H9 (cell line): ENCODE results near the gene TMEM132D. TPM values are rescaled to one million over a fixed set of nuclear protein-coding genes. Genes with fewer than 3 reads are reported as not detected.

Experiments
- DNase-seq: peaks from one replicate; pipeline ENCODE4 v3.0.0-alpha.2; 2017
- H2AFZ ChIP-seq: one replicate; pipeline ENCODE4 v1.6.1; 2013; ENCODE audit warnings: mild to moderate bottlenecking, low read length, control low read depth, moderate library complexity
- H2AK5ac ChIP-seq: 2 replicates; pipeline ENCODE4 v1.6.1; 2013; ENCODE audit warnings: low read length, control low read depth, mixed read lengths; ENCODE audit not compliant: insufficient read length
- H2BK120ac ChIP-seq: one replicate; pipeline ENCODE4 v1.6.1; 2013; ENCODE audit warnings: low read depth, mild to moderate bottlenecking, low read length, control low read depth, inconsistent platforms; ENCODE audit not compliant: poor library complexity, severe bottlenecking
- H2BK12ac ChIP-seq: 2 replicates; pipeline ENCODE4 v1.6.1; 2013; ENCODE audit warnings: low read length, control low read depth, mixed read lengths, low read depth; ENCODE audit not compliant: insufficient read length
- H2BK15ac ChIP-seq: 2 replicates; pipeline ENCODE4 v1.6.1; 2013; ENCODE audit warnings: low read depth, low read length, control low read depth
- H2BK20ac ChIP-seq: one replicate; pipeline ENCODE4 v1.6.1; 2013; ENCODE audit warnings: low read depth, mild to moderate bottlenecking, low read length, control low read depth, inconsistent platforms; ENCODE audit not compliant: poor library complexity, severe bottlenecking
- H2BK5ac ChIP-seq: 2 replicates; pipeline ENCODE4 v1.6.1; 2013; ENCODE audit warnings: low read length, control low read depth, mixed read lengths; ENCODE audit not compliant: insufficient read length
- H3K14ac ChIP-seq: 2 replicates; pipeline ENCODE4 v1.6.1; 2013; ENCODE audit warnings: low read length, control low read depth; ENCODE audit not compliant: insufficient read depth
- H3K18ac ChIP-seq: 2 replicates; pipeline ENCODE4 v1.6.1; 2013; ENCODE audit warnings: low read depth, mild to moderate bottlenecking, mixed read lengths, low read length, control low read depth; ENCODE audit not compliant: insufficient read length
- H3K23ac ChIP-seq: 2 replicates; pipeline ENCODE4 v1.6.1; 2013; ENCODE audit warnings: low read length, control low read depth, mixed read lengths, low read depth; ENCODE audit not compliant: insufficient read length
- H3K23me2 ChIP-seq: 2 replicates; pipeline ENCODE4 v1.6.1; 2013; ENCODE audit warnings: low read depth, mild to moderate bottlenecking, mixed read lengths, low read length, control low read depth; ENCODE audit not compliant: insufficient read length, poor library complexity, severe bottlenecking
- H3K27ac ChIP-seq: 2 replicates; pipeline ENCODE4 v1.5.1; 2013; ENCODE audit warnings: low read length, control low read depth, mixed read lengths, low read depth; ENCODE audit not compliant: insufficient read length
- H3K27me3 ChIP-seq: 2 replicates; pipeline ENCODE4 v1.6.1; 2013; ENCODE audit warnings: low read length, control low read depth, inconsistent platforms; ENCODE audit not compliant: insufficient read depth
- H3K4ac ChIP-seq: 2 replicates; pipeline ENCODE4 v1.6.1; 2013; ENCODE audit warnings: low read depth, mild to moderate bottlenecking, control low read depth, inconsistent platforms, low read length, moderate library complexity
- H3K4me1 ChIP-seq: 2 replicates; pipeline ENCODE4 v1.6.1; 2013; ENCODE audit warnings: low read length, control low read depth, inconsistent platforms; ENCODE audit not compliant: insufficient read depth
- H3K4me2 ChIP-seq: 2 replicates; pipeline ENCODE4 v1.6.1; 2013; ENCODE audit warnings: low read length, control low read depth, mixed read lengths; ENCODE audit not compliant: insufficient read length, insufficient read depth
- H3K56ac ChIP-seq: 2 replicates; pipeline ENCODE4 v1.6.1; 2013; ENCODE audit warnings: low read depth, mild to moderate bottlenecking, mixed read lengths, low read length, control low read depth; ENCODE audit not compliant: insufficient read length
- H3K79me1 ChIP-seq: 2 replicates; pipeline ENCODE4 v1.6.1; 2013; ENCODE audit warnings: low read depth, mild to moderate bottlenecking, moderate library complexity, low read length, control low read depth, inconsistent platforms; ENCODE audit not compliant: insufficient read depth, poor library complexity, severe bottlenecking
- H3K79me2 ChIP-seq: 2 replicates; pipeline ENCODE4 v1.6.1; 2013; ENCODE audit warnings: low read length, control low read depth, inconsistent platforms; ENCODE audit not compliant: insufficient read depth
- H3K9ac ChIP-seq: 2 replicates; pipeline ENCODE4 v1.6.1; 2013; ENCODE audit warnings: low read length, control low read depth, mixed read lengths; ENCODE audit not compliant: insufficient read length; ENCODE audit errors: extremely low read depth
- H3K9me3 ChIP-seq: one replicate; pipeline ENCODE4 v1.6.1; 2013; ENCODE audit warnings: low read depth, low read length, inconsistent platforms; ENCODE audit not compliant: control insufficient read depth
- H3T11ph ChIP-seq: one replicate; pipeline ENCODE4 v1.6.1; 2013; ENCODE audit warnings: mild to moderate bottlenecking, low read length, control low read depth, inconsistent platforms
- H4K20me1 ChIP-seq: one replicate; pipeline ENCODE4 v1.6.1; 2013; ENCODE audit not compliant: control insufficient read depth, insufficient read length, insufficient read depth
- H4K5ac ChIP-seq: 2 replicates; pipeline ENCODE4 v1.6.1; 2013; ENCODE audit warnings: low read depth, mild to moderate bottlenecking, mixed read lengths, low read length, control low read depth; ENCODE audit not compliant: insufficient read length
- H4K8ac ChIP-seq: replicated peaks from 2 replicates; pipeline ENCODE4 v1.6.1; 2013; ENCODE audit warnings: low read length, control low read depth, mixed read lengths, low read depth; ENCODE audit not compliant: insufficient read length
- H4K91ac ChIP-seq: 2 replicates; pipeline ENCODE4 v1.6.1; 2013; ENCODE audit warnings: low read depth, mild to moderate bottlenecking, moderate library complexity, mixed read lengths, low read length, control low read depth; ENCODE audit not compliant: insufficient read length
- H3K27ac Mint-ChIP-seq, 3 experiments: 2 replicates in 2 of 3; 3 replicates in 1 of 3; pipeline ENCODE4 v1.8.0; 2020 to 2021; ENCODE audit warnings: mixed read lengths in 3 of 3, mild to moderate bottlenecking in 1 of 3, moderate library complexity in 1 of 3
- H3K27me3 Mint-ChIP-seq: 2 replicates; pipeline ENCODE4 v1.8.0; 2021; ENCODE audit warnings: low read depth, mild to moderate bottlenecking, moderate library complexity, mixed read lengths
- H3K36me3 Mint-ChIP-seq, 3 experiments: 2 replicates in 2 of 3; 3 replicates in 1 of 3; pipeline ENCODE4 v1.8.0; 2020 to 2021; ENCODE audit warnings: low read depth in 3 of 3, mixed read lengths in 3 of 3; ENCODE audit not compliant: insufficient read depth in 1 of 3
- H3K4me1 Mint-ChIP-seq, 2 experiments: 2 replicates each; pipeline ENCODE4 v1.8.0; 2020; ENCODE audit warnings: mixed read lengths in 2 of 2
- H3K4me3 Mint-ChIP-seq, 2 experiments: 2 replicates in 1 of 2; 3 replicates in 1 of 2; pipeline ENCODE4 v1.8.0; 2020 to 2021; ENCODE audit warnings: mild to moderate bottlenecking in 2 of 2, mixed read lengths in 2 of 2, moderate library complexity in 1 of 2
- H3K9me3 Mint-ChIP-seq, 2 experiments: 2 replicates in 1 of 2; 3 replicates in 1 of 2; pipeline ENCODE4 v1.8.0; 2020; ENCODE audit warnings: mild to moderate bottlenecking in 2 of 2, mixed read lengths in 2 of 2, moderate library complexity in 1 of 2
- CTCF ChIP-seq: fragments of 200-600 bp; sonication (generic); conservative IDR thresholded peaks from 3 replicates; pipeline ENCODE4 v1.8.0; 2021; ENCODE audit warnings: antibody characterized with exemption, mild to moderate bottlenecking
- WGBS: extraction: QIAGEN DNeasy Blood & Tissue Kit; methylation state at CpG from one replicate; pipeline ENCODE4 v1.1.7; 2013; ENCODE audit warnings: missing lambda C conversion rate, low lambda C conversion rate, mixed read lengths; ENCODE audit not compliant: insufficient read length; ENCODE audit errors: extremely low coverage; 5-methylcytosine and 5-hydroxymethylcytosine counted together
- total RNA-seq: library from RNA; stranded (reverse); gene quantifications from 2 replicates; pipeline ENCODE4 v1.2.1, GENCODE V29; 2021

TMEM132D gene
- total RNA-seq, 1 experiment from 2014 or later: 6.1 TPM

GRCh38 chr12:129213551-129213950, 690.3 kb downstream of the TMEM132D start:
- Histone ChIP-seq H3K27ac (no peak overlapping the region), H3K27me3 (no peaks in the 10 kb centered on the region), H2BK15ac (no peak overlapping the region), H3K23me2 (no peaks in the 10 kb centered on the region), H3K9me3 (no peaks in the 10 kb centered on the region), H2BK5ac (no peak overlapping the region), H3K4me2 (no peak overlapping the region), H3K4me1 (no peaks in the 10 kb centered on the region), H3K14ac (no peak overlapping the region), H4K91ac (no peak overlapping the region), H3K79me1 (no peaks in the 10 kb centered on the region), H3K23ac (no peak overlapping the region), H3K9ac (no peak overlapping the region), H2AFZ (no peak overlapping the region), H2BK120ac (no peak overlapping the region), H2BK12ac (no peak overlapping the region), H3K79me2 (no peaks in the 10 kb centered on the region), H4K5ac (no peak overlapping the region), H4K8ac (no peak overlapping the region), H4K20me1 (no peaks in the 10 kb centered on the region), H3T11ph (no peak overlapping the region), H3K4ac (no peak overlapping the region), H3K56ac (no peak overlapping the region), H2BK20ac (no peak overlapping the region), H3K18ac (no peak overlapping the region), H2AK5ac (no peak overlapping the region)
- Mint-ChIP-seq H3K4me1 (peaks cover under 1 to 3% of the 10 kb centered on the region in 2 experiments; a peak in 3 of 4 replicates), H3K9me3 (peaks cover 3 to 8% of the 10 kb centered on the region in 2 experiments; a peak in 4 of 5 replicates), H3K36me3 (peaks cover 0 to 3% (median 2%) of the 10 kb centered on the region in 3 experiments; a peak in 3 of 7 replicates), H3K27me3 (no peaks in the 10 kb centered on the region; the same call in none of the 2 replicates), H3K4me3 (no peak overlapping the region), H3K27ac (peak overlapping the region in 1 of 3 experiments; percentile 6; a peak in 2 of 7 replicates)
- no peak for DNase-seq
- WGBS: no CpG with 5 or more reads among the region's 4 CpGs
- TF ChIP-seq CTCF: no peak
